Measurements from ENCODE around the gene TUBB1.
"Not testable (repeated sequence)": the region's sequence is repeated elsewhere in the genome, so short reads cannot be mapped to it uniquely, and the experiment has no call there.

Gene TUBB1

DNA sequence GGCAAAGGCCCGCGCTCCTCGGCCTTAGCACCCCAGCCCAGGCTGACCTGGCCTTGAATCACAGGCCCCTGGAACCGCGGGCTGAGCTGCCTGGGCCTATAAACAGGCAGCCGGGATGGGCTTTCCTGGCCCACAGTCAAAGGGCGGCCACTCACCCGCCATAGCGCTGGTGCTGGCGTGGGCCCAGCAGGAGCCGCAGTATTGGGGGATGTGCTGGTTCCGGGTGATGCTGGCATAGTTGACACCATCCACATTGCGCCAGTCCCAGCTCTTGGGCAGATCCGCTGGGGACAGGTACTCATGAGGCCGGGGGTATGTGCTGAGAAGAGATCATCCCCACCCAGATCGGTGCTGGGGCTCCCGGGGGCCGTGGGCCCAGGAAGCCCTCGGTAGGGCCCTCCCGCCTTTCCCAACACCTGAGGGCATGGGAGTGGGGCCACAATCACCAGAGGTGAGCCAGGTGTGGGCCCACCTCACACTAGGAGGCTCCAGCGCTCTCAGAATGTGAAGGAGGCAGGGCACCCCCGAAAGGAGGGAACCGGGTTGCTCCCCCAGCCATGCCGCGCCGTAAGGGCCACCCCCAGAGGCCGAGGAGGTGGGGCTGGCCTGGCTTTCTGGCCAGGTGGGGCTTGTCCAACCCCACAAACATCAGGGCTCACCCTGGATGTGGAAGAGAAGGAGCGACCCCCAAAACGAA lies 12.9 kb upstream of the TUBB1 start:
- DNase-seq (ENCODE audit: low read depth) = no peak

DNA sequence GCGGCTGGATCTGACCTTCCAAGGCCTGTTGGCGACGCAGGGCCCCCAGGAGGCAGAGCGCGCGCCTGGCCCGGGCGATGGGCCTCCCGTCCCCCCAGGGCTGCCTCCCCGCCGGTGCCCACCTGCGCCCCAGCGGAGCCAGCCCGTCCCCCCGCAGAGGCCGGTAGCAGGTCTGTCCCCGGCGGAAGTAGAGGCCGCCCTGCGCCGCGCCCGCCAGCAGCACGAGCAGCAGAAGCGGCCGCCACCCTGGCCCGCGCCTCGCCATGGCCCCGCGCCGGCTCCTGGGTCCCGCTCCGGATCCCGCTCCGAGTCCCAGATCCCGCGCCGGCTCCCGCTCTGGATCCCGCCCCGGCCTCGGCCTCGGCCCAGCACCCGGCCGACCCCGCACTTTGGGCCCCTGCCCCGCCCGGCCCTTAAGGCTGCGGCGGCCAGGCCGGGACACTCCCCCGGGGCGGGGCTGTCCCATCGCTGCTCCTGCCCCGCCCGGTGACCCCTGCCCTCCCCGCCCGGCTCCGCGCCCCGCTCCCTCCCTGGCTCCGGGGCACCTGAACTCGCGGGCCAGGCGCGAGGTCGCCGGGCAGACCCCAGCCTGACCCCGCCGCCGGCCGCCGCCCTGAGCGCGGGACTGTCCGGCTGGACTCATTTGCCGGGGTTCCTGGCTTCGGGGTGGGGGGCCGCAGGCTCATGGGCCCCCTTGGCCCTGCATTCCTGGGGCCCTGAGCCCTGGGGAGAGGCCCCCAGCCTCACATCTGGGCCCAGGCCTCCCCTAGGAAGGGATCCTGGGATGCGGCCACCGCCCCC lies 12.2 kb upstream of the TUBB1 start, which contains the start of gene CTSZ:
Gene CTSZ, minus strand, starts transcription at position 391 of the 801 bp plus-strand sequence. Its CDS starts 126 bp downstream, at position 265.
- no peak for DNase-seq (ENCODE audit: low read depth)

DNA sequence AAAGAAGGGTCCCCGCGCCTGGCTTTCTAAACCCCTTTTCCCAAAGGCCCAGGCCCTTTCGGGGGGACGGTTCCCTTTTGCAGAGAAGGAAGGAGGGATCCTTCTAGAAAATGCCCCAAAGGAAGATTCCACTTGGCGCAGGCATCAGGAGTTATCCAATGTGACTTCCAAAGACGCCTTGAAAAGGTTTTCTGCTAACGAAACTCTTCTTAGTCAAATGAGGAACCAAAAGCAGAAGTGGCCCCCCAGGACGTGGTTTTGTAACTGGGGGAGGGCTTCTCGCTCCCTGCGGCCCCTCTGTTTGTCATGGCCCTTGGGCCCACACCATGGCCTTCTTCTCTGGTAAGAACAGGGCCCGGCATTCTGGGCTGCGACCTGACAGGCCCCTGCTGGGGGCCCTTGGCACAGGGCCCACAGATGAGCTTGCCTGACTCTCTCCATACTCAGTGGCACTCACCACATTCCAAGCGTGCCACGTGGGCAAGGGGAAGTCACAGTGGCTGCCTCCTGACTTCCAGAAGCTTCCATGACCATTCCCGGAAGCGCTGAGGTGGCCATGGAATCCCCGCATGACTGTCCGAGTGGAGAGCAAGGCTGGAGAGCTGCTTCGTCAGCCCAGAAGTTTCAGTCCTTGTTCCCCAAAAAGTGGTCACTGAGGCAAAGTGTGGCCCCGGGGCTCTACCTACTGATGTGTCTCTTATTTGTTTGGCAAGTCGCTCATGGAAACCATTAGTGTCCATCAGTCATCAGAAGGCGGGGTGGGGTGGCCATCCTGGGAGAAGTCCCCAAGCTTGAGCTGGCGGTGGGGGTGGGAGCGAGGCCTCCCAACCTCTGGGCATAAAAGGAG lies 11.3 kb upstream of the TUBB1 start:
- DNase-seq (ENCODE audit: low read depth) = no peak

DNA sequence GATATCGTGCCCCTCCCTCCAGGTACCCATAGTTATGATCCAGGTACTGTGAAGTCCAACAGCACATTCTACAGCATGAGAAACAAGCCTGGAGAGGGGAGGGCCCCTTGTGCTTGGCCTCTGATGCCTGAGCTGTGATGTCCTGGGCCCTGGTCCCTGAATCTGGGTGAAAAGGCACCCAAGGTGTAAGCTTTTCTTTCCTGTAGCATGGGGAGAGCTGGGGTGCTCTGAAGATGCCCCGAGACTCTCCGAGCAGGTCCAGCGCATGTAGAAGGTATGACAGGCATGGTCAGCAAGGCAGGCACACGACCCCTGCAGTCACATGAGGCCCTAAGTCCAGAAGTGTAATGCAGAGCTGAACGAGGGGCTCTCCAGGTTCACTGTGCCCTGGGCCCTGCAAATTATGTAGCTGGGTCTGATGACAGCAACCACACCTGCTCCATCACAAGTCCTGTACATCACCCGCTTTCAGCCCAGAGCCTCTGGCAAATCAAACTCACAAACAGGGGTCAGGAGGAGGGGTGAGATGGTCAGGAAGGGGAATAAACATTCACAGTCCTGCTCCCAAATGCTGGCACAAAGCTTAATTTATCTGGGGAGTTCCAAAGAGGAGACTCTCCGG lies 10.4 kb upstream of the TUBB1 start:
- no peak for DNase-seq (ENCODE audit: low read depth)

DNA sequence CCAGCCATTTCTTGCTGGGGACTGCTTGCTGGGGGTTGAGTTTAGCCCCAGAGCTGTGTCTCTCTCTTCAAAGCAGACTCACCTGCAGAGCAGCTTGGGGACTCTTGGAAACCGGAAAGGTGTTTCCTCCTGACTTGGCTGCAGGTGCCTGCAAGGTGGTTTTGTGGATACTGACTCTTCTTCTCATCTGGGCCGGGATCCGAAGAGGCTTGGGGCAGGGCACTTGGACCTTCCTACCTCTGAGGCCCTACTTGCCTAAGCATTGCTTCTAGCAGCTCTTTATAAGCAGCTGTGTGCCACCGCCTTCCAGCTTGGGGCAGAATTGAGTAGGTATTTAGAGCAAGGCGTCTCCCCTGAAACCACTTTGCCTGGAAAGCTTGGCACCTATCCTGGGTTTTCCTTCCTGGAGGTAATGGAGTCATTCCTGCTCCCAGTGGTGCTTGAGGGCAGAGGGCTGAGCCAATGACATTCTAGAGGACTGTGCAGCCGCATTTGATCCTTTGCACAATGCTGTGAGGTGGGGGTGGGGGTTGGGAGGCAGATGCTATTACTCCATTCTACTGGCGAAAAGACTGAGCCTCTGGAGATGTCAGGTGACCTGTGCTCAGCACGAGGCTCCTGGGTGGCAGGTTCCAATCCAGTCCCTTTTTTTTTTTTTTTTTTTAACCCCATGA lies 8.8 kb upstream of the TUBB1 start:
- no peak for DNase-seq (ENCODE audit: low read depth)

DNA sequence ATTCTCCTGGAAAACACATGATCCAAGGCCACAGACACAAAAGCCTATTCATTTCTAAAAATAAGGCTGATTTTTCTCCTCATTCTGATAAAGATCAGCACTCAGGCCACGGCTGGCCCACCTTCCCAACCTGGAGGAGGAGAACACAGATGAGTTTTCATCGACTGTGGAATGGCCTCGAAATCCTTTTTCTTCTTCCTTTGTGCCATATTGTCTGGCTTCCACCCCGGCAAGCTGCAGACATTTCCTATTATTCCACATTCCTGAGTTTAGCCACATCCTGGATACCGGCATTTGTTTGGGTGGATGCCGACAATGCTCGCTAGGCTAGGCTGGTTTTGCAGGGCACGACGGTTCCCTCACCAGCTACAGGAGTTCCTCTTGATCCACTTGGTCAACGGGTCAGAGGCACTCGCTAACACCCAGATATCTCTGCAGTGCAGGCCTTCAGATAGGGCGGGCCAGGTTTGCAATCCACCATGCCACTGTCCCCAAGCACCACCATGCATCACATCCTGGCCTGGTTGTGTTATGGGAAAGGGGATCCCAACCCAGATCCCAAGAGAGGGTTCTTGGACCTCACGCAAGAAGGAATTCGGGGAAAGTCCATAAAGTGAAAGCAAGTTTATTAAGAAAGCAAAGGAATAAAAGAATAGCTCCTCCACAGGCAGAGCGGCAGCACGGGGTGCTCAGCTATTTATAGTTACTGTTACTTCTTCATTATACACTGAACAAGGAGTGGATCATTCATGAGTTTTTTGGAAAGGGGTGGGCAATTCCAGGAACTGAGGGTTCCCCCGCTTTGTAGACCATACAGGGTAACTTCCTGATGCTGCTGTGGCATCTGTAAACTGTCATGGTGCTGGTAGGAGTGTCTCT lies 8.0 kb upstream of the TUBB1 start:
- DNase-seq (ENCODE audit: low read depth) = peak; percentile 82

DNA sequence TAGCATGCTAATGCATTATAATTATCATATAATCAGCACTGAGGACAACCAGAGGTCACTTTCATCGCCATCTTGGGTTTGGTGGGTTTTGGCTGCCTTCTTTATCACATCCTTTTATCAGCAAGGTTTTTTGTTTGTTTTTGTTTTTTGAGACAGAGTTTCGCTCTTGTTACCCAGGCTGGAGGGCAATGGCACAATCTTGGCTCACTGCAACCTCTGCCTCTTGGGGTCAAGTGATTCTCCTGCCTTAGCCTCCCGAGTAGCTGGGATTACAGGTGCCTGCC lies 7.4 kb upstream of the TUBB1 start:
- not testable (repeated sequence) for DNase-seq (ENCODE audit: low read depth)

DNA sequence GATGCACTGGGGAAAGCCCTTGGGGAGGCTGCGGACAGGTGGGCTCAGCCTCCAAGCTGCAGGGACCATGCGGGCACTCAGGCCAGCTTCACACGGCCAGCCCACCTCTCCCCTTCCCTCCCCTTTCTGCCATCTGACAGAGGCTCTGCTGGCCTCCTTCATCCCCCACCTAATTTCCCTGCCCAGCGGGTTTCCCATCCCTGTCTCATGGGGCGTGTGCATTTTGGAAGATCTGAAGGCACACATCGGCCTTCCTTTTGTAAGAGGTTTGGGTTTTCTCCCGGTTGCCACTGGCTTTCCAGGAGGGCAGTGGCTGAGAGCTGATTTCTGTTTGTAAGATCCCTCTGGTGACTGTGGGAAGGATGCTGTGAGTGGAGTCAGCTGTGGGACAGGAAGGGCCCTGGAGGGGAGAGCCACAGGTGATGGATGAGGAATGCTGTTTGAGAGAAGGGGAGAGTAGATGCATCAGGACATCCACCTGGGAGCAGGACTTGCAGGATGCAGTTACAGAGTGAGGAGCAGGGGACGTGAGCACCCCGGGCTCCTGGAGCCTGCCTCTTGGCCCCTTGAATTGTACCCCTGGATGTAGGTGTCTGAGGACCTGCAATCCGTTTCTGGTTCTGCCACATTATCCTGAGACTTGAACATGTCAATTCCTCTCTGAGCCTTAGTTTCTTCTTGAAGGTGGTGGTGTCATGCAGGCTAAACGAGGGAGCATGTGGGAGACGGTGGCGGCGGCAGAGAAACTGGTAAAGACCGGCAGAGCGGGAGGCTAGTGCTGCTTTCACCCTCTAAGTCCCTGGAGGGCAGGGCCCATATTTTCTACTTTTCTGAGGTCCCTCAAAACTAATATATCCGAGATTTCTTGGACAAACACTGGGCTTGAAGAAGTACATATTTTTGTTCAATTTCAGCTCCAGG lies 5.9 kb upstream of the TUBB1 start:
- no peak for DNase-seq (ENCODE audit: low read depth)

DNA sequence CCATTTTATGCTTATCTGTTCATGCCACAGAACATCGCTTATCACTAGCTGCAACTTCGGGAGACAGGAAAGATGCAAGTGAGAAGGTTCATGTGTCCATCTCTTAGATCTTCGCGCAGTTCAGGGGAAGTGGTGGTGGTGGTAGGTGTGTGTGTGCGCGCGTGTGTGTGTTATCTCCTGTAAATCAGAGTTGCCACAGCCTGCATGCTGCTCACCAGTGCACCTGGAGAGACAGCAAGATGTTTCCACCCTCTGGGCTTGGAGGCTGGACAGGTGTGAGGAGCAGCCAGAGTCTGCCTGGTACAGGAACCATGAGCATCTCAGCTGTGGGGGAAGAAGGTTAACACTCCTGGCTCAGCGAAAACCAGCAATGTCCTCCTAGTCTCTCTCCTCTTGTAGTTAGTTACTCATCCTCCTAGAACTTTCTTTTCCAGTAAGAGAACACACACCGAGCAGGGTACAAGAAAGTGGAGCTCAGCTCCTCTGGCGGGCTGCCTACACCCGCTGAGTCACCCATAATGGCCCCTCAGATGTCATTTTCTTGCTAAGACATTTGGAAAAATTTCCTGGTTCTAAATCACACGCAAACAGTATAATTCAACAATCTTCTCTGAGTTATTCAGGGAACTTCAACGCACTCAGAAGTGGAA lies 5.1 kb upstream of the TUBB1 start:
- DNase-seq (ENCODE audit: low read depth) = peak; percentile 65

DNA sequence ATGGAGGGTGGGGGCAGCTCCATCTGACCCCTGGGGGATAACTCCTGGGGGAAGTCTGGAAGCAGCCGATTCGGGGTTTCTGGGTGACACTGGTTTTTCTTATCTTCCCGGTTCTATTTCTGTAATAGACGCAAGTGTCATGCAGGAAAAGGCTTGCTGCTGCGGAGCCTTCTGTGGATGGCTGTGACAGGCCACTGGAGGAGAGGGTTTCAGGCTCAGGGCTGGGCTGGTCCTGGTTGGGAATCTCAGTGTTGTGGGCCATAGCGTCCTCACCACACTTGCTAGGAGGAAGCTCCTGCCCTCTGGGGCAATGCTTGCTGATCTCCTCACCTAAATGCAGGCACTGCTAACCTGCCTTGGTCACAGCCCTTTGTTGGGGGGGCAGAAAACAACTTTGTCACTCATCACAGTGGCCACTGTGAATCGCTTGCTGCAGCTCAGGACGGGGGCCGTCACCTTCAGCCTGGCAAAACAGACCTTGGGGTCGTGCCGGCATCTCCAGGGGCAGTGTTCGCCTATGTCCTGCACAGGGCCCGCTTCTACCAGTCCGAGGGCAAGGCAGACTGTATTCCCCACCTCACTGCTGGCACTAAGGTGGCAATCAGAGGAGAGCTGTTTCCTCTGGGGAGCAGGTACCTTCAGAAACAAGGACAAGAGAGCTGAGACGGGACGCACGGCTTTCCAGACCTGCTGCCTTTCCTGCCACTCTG lies 4.4 kb upstream of the TUBB1 start:
- DNase-seq (ENCODE audit: low read depth) = no peak

DNA sequence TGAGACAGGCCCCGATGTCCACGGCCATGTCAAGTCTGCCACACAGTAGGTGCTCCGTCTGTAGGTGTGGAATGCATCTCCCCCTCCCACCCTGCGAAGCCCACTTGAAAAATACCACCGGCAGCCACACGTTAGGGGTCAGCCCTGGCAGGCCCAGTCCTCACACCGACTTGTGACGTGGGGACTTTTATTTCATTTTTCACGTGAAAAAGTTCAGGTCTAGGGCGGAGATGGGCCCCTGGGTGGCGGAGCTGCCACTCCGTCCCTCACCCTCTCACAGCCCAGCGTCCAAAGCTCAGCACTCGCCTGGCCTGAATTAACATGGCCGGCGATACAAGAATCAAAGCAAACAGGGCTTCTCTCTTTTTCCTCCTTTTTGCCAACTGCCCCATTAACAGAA lies 3.8 kb upstream of the TUBB1 start:
- no peak for DNase-seq (ENCODE audit: low read depth)

DNA sequence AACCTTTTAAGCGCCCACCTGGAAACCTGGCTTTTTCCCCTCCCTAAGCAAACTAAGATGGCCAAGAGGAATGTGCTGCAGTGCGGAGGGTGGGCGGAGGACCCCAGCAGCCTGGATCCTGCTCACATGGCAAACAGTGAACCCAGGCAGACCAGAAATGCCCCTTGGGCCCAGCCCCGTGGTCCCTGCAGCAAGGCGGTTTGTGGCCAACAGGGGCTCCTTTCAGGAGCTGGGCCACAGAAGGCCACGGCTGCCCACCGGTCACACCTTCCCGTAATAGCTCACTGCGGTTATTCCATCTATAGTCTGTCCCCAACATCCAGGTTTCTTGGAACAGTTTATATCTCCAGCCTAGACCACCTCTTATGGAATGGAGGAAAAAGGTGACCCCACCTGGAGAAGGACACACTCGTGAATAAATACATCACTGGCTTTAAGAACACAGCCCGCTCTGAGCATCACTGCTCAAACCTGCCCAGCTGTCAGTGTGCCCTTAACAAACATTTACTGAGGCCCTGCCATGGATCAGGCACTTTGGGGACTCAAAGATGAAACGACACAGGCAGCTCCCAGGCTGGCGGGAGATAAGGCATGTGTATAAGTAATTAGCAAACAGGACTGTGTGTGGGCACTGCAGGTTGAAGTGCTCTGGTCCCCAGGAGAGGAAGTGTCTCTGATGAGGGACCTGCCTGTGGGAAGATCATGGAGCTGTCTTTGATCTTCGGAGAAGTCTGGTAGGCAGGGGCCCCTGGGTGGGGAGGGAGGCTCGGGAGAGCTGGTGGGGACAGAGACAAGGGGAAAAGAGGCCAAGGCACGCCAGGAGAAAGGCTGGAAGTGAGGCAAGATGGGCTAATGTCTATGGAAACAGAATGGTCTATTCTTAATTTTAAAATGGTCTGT lies 3.2 kb upstream of the TUBB1 start:
- no peak for DNase-seq (ENCODE audit: low read depth)

DNA sequence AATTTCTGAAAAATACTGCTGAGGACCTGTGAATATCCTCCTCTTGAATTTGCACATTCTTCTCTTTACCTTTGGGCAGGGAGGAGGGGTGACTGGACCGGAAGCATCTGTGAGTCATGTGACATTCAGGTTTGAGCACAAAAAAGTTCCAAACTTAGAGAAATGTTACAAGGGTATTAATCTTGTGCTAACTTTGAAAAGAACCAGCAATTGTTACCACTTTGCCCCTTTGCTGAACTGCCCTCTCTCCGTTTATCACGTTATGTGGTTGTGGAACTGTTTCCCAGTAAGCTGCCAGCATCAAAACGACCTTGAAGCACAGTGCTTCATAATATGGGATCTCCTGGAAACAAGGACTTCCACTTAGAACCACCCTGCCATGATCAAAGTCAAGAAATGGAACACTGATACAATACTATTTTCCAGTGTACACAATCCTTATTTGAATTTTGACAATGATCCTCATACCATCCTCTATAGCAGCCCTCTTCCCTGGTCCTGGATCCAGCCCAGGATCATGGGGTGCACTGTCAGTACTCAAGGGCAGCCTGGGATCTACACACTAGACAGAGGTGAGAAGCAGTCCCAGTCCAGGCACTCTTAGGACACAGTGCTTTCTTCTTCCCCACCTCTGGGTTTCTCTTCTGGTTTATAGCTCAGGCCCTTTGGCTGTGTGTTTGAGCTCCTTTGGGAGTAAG lies 2.3 kb upstream of the TUBB1 start:
- no peak for DNase-seq (ENCODE audit: low read depth)

DNA sequence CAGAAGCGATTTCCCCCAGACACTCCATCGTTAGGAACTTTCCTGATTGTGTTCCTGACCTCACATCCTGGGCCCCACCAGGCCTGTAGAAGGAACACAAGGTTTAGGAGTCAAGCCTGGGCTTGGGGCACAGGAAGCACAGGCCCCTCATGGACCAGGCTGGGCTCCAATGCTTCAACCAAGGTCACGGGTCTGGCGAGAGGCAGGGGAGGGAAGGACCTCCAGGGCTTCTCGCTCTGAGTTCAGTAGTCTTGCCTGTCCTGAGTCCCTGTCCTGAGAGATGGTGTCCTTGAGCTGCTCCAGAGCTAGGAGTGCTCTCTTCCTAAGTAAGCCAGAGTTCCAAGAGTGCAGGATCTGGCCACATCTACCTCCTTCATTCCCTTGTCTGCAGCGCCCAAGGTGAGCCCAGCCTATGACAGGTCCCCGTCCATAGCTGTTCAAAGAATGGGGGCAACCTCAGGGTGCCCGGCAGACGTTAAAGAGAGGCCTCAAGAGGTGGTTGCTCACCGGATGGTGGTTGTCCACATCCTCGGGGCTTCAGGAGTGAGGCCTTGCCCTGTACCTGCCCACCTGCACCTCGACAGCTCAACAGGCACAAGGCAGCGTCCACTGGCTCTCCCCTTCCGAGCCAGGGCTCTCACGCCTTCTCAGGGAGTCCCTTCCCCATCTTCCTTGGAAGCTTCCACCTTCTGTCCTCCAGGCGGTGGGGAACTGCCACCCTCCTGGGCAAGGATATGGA lies 1.6 kb upstream of the TUBB1 start:
- no peak for DNase-seq (ENCODE audit: low read depth)

DNA sequence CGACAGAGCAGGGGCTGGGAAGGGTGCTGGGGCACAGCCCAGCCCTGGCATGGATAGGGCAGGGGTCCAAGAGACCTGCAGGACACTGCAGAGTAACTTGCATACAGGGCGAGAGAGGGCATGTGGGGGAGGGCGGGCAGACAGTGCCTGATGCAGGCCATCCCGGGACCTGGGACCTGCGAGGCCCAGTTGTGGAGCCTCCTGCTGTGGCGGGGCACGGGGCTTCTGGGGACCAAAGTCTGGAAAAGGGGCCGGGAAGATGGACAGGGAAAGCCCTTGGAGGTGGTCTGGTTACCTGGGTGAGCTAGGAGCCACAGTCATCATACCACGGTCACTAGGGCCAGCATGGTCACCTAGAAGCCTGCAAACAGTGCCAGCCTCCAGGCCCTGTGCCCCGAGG lies 412 bp upstream of the TUBB1 start:
- DNase-seq (ENCODE audit: low read depth) = no peak

DNA sequence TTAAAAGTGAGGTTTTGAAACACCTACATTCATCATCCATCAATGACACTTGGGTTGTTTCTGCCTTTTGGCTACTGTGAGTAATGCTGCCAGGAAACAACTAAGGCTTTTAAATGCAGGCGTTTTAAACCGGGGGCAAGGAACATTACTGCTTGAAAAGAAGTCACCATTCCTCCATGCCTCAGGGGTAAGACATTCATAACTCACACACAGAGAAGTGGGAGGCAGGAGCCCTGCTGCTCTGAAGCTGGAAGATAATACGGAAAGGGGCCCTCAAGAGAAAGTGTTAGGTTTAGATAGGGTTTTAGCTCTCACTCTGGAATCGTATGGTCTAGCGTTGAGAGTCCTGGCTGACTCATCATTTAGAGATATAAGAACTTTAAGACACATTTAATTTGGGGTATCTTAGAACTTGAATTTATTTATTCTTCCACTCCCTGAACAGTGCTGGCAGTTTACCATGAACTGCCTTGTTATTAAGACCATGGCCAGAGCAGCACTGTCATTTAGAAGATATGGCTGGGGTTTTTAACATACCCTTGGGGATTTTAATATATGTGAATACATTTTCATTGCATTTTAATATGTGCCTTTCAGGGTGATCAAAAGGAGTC lies 1.8 kb downstream of the TUBB1 start:
- DNase-seq (ENCODE audit: low read depth) = no peak

Measured in stromal cell of bone marrow (primary cell).